UCSD-AML1 (cell line): ENCODE measurements around the gene SMTN.
"Not testable (repeated sequence)": the region's sequence is repeated elsewhere in the genome, so short reads cannot be mapped to it uniquely, and the experiment has no call there.

Experiments
- DNase-seq: peaks from one replicate; lab custom pipeline; 2025; ENCODE audit not compliant: unreplicated experiment; lab: John Stamatoyannopoulos, UW

SMTN gene

GRCh38 chr22:31103111-31103510 is 22.0 kb downstream of the SMTN start:
- DNase-seq, result no peak

DNA sequence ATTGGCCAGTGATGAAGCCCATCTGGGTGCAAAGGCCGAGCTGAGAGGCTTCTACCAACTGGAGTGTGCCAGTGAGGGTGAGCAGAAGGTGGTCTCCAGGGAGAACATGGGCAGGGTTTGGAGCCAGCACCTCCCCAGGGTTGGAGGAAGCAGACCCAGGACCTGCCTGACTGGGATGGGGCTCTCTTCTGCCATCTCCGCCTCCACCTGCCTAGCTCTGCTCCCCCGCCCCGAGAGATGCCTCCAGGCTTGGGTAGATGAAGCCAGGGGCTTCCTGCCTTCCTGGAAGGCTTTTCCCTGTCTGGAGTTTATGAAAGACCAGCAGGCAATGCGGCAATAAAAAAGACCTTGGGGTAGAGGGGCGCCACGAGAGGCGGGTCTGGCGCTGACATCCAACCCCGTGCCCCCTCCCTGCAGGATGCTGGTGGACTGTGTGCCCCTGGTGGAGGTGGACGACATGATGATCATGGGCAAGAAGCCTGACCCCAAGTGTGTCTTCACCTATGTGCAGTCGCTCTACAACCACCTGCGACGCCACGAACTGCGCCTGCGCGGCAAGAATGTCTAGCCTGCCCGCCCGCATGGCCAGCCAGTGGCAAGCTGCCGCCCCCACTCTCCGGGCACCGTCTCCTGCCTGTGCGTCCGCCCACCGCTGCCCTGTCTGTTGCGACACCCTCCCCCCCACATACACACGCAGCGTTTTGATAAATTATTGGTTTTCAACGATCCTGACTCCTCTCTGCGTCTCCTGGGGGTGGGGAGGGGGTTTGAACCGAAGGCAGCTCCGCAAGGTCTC is 23.0 kb downstream of the SMTN start:
- DNase-seq, result no peak

DNA sequence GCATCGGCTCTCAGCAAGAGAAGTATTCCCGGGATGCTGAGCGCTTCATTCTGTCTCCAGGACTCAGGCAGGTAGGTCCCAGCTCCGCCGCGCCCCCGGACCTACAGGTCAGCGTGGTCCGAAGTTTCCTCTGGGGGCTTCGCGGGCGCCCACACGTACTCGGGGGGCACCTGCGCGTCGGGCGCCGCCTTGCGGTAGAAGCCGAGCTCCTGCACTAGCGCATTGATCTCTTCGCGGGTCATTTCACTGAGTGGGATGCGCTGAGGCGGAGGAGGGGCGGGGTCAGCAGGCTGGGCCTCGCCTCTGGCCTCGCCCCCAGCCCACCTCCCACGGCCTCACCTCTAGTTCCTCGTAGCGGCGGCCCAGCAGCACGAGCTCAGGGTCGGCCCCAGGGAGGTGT is 23.8 kb downstream of the SMTN start:
- no peak for DNase-seq

GRCh38 chr22:31105282-31105929 is 24.3 kb downstream of the SMTN start:
- DNase-seq, result no peak

- no peak for DNase-seq
These were observed 25.0 kb downstream of the SMTN start for GRCh38 chr22:31106001-31106571.

DNA sequence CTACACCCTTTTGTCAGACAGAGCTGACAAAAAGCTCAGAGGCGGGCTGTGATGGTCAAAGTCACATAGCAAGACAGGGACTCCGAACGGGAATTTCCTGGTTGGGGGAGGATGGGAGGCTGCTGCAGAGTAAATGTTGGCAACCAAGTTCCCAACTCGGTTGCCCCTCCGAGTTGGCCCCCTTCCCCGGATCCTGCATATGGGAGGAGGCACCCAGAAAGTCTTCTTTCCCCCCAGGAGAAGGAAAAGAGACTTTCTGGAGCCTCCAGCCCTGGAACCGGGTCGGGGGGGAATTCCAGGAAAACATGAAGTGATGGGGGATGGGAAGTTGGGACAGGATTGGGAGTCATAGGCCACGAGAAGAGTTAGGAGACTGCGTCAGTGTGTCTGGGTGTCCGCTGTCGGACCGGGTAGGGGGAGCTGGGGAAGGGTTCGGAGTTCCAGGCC is 25.6 kb downstream of the SMTN start:
- no peak for DNase-seq

GRCh38 chr22:31107178-31107893 is 26.2 kb downstream of the SMTN start, which contains the start of gene SELENOM:
SELENOM (minus strand) TSS chr22:31107568; CDS start chr22:31107505, 63 bp downstream.
- DNase-seq, result peak; percentile 90

- DNase-seq, result no peak
These were observed 26.7 kb downstream of the SMTN start for GRCh38 chr22:31107894-31108218.

DNA sequence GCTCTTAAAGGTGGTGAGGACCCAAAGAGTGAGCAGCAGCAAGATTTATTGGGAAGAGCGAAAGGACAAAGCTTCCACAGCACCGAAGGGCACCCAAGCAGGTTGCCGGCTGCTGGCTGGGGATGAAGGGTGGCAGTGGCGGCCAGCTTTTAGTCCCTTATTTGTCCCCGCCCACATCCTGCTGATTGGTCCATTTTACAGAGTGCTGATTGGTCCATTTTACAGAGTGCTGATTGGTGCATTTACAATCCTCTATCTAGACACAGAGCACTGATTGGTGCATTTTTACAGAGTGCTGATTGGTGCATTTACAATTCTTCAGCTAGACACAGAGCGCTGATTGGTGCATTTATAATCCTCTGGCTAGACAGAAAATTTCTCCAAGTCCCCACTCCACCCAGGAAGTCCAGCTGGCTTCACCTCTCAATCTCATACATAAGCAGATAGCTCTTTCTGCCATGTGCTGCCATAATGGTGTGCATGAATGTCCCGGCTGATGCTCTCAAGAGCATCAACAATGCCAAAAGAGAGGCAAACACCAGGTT is 31.5 kb downstream of the SMTN start:
- DNase-seq, result not testable (repeated sequence)

- DNase-seq, result no peak
These were observed 37.1 kb downstream of the SMTN start for GRCh38 chr22:31118046-31118820.

- peak; percentile 26 for DNase-seq
These were observed 38.1 kb downstream of the SMTN start for GRCh38 chr22:31119026-31119717.

GRCh38 chr22:31120230-31120629 is 39.1 kb downstream of the SMTN start:
- DNase-seq, result no peak

DNA sequence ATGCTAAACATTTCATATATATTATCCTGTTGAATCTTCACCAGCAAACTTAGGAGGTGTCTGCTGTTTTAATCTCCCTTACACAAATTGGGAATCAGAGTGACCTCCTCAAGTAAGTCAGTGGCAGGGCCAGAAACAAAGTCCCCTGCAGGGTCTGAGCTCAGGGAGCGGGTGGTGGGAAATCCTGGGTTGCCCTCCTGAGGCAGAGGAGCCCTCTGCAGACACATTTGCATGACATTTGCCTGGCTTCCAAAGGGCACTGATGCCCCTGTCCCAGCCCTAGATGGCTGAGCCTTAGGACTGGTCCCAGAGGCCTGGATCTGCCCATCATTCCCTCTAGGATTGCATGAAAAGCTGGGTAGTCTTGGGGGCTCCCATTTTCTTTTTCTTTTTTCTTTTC is 39.5 kb downstream of the SMTN start:
- no peak for DNase-seq

DNA sequence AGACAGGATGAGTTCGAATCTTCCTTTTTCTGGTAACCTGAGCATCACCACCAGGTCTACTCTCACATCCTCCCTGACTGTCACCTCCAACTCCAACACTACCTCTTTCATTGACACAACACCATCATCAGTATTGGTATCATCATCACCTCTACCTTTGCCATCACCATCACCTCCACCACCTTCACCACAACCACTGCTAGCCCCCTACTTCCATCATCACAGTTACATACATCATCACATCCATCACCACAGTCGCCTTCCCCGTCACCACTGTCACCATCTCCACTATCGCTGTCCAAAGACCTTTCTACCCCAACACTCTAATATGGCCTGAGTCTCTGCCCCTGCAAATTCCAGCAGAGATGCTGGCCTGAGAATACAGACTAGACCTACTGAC is 40.3 kb downstream of the SMTN start:
- no peak for DNase-seq

GRCh38 chr22:31122196-31122531 is 41.0 kb downstream of the SMTN start:
- no peak for DNase-seq

- DNase-seq, result no peak
These were observed 41.6 kb downstream of the SMTN start, which contains the start of gene INPP5J for GRCh38 chr22:31122532-31123291. INPP5J (plus strand) TSS chr22:31122966; CDS start chr22:31123015, 49 bp downstream.

GRCh38 chr22:31123292-31123602 is 42.1 kb downstream of the SMTN start:
- no peak for DNase-seq

DNA sequence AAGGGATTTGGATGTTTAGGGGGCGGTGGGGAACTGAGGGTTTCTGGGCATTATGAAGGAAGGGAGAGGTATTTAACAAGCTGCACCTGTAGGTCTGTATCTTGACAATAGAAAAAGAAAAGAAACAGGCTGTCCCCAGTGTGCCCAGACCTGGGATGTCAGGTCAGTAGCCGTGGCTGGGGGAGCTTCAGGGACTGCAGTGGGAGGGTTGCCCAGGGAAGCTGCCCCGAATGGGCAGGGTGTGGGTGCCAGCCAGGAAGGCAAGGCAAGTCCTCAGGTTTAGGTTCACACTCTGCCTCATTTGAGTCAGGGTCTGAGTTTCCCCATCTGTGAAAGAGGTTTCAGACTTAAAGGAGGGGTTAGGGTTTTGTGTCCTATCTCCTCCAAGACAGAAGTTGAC is 43.2 kb downstream of the SMTN start:
- no peak for DNase-seq

DNA sequence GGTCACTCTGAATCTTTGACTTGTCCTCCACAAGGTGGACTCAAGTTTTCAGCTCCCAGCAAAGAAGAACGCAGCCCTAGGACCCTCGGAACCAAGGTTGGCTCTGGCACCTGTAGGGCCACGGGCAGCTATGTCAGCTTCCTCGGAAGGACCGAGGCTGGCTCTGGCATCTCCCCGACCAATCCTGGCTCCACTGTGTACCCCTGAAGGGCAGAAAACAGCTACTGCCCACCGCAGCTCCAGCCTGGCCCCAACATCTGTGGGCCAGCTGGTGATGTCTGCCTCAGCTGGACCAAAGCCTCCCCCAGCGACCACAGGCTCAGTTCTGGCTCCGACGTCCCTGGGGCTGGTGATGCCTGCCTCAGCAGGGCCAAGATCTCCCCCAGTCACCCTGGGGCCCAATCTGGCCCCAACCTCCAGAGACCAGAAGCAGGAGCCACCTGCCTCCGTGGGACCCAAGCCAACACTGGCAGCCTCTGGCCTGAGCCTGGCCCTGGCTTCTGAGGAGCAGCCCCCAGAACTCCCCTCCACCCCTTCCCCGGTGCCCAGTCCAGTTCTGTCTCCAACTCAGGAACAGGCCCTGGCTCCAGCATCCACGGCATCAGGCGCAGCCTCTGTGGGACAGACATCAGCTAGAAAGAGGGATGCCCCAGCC is 43.8 kb downstream of the SMTN start:
- DNase-seq, result no peak
